NCI-H748 (cell line): ENCODE results near the gene ZSWIM4.
"Not testable (repeated sequence)": the region's sequence is repeated elsewhere in the genome, so short reads cannot be mapped to it uniquely, and the experiment has no call there.

Experiments used
- DNase-seq: peaks from one replicate; lab custom pipeline; 2025; ENCODE audit not compliant: unreplicated experiment; lab: John Stamatoyannopoulos, UW

ZSWIM4 gene

DNA sequence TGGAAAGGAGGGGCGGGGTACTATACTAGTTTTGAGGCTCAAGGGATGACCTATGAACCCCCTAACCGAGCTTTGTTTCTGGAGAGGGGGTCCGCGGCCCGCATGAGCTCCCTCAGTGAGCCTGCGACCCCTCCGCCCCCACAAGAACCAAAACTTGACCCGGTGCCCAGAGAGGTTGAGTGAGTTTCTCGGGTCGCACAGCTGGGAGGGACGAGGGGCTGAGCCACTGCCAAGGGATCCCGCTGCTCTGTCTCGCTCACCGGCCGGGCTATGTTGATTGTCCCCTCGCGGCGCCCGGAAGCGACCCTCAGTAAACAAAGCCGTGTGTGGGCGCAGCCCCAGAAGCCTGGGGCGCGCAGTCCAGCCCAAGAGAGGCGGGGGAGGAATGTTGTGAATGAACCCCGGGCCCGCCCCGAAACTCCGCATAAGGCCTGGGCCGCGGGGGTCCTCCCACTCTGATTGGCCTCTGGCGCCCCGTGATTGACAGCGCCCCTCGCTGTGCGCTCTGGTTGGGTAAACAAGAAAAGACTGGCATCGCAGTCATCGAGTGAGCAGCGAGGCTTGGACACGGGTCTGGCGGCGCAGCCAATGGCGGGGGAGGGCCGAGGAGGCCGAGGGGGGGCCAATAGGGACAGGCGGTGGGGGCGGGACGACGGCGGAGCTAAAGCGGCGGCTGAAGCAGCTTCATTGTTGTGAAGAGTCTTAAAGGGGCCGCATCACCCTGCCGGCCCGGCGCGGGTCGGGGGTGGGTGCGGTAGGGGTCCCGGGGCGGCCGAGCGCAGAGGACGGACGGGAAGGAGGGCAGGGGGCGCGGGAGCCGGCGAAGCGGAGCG is at the start of gene ZSWIM4:
ZSWIM4 (plus strand) TSS at position 687 of the 833 bp plus-strand sequence. CDS start 206 bp downstream, outside the sequence.
- DNase-seq, result peak; percentile 98

DNA sequence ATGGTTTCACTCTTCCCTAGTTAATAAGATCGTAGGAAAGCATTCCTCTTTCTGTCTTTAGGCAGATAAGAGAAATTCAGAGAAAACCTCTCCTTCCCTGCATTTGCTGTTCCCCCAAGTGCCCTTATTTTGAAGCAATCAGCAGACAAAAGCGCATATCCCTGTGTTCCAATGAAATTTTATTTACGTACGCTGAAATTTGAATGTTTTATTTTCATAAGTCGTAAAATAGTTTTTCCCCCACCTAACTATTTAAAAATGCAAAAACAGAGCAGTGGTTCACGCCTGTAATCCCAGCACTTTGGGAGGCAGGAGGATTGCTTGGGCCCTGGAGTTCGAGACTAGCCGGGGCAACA is 48.2 kb upstream of the ZSWIM4 start:
- no peak for DNase-seq

DNA sequence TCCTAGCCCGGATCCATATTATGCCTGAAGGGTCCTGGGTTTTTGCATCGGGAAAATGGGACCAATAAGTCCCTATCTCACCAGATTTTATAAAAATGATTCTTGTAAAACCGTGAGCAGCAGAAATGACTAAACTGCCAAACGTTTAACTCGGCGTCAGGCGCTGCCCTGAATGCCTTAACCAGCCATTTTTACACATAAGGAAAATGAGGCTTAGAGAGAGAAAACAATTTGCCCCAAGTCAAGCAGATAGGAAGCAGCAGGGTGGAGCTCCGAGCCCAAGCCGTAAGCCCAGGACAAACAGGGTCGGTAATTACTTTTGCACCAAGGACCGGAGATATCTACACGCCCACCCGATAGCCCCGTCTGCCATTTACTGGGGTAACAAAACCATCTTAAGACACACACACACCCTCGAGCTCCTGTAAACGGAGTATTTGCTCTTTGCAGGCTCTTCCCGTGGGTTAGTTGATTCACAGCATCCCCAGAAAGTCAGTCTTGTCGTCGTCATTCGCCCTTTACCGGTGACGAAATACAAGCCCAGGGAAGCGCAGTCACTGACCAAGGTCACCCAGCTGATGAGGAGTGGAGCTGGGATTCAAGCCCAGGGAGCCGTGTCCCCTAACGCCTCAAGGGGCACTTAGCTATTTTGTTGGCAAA is 46.9 kb upstream of the ZSWIM4 start:
- peak; percentile 51 for DNase-seq

DNA sequence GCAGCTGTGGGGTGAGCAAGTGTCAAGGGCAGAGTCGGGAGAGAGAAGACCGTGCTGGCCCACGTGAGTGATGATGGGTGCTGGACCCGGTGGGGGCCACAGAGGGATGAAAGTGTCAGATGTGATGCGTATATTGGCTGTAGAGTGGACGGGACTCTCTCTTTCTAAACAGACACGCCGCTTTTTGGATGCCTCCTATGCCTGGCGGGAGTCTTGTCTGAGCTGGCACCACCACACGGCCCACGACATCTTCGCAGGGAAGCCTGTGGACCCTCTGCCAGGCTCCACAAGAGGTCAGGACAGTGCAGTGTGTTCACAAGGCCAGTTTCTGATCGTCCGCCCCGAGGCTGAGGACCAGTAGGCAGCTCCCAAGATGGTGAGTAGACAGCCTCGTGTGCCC is 43.8 kb upstream of the ZSWIM4 start:
- no peak for DNase-seq

DNA sequence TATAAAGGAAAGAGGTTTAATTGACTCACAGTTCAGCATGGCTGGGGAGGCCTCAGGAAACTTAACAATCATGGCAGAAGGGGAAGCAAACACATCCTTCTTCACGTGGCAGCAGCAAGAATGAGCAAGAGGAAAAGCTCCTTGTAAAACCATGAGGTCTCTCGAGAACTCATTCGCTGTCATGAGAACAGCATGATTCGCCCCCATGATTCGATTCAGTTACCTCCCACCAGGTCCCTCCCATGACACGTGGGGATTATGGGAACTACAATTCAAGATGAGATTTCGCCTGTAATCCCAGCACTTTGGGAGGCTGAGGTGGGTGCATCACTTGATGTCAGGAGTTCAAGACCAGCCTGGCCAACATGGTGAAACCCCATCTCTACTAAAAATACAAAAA is 41.6 kb upstream of the ZSWIM4 start:
- not testable (repeated sequence) for DNase-seq

DNA sequence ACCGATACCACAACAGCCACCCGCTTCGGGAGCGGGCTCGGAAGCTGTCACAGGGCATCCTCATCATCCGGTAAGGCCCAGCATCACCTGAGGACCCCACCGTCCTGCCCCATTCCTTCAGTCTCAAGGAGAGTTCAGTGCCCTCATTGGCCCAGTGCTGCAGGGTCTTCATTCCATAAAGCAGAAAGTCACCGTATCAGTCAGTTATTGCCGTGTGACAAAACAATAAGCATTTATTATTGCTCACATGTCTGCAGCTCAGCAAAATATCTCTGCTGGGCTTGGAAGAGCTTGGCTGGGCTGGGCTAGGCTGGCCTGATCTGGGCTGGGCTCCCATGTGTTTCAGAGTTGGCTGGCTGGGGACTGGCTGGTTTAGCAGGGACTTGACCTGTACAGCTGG is 39.0 kb upstream of the ZSWIM4 start:
- DNase-seq, result no peak

DNA sequence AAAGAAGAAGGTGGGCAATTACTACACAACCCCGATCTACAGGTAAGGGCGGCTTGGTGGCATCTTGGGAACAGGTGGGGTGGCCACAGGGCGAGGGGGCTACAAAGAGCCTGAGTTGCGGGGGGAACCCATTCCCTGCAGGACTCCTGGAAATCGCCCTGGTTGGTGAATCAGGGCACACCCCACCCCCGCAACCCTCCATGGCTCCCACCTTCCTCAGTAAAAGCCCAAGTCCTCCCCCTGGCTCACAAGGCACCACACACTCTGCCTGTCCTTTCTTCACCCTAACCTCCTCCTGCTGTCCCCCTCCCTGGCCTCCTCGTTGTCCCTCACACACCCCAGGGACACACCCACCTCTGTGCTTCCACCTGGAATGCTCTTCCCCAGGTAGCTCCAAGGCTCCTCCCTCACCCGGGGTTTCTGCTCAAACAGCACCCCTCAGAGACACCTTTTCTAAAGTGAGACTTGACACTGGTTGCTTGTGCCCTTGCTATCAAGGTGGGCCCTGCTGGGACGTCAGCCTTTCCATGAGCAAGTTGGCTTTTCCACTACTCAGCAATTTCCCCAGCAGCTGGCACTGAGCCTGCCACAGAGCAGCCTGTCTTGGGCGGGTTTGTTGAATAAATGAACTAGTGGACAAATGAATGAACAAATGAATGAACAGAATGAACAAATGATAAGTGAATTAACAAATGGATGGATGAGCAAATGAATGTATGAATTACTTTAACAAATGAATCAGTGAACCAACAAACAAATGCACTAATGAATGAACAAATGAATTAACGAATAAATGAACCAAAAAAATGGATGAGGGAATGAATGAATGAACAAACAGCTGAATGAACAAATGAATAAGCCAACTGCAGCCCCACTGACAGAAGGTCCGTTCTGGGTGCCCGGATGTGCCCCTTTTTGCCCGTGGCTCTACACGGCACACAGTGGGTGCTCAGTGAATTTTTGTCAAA is 37.2 kb upstream of the ZSWIM4 start:
- DNase-seq, result no peak

DNA sequence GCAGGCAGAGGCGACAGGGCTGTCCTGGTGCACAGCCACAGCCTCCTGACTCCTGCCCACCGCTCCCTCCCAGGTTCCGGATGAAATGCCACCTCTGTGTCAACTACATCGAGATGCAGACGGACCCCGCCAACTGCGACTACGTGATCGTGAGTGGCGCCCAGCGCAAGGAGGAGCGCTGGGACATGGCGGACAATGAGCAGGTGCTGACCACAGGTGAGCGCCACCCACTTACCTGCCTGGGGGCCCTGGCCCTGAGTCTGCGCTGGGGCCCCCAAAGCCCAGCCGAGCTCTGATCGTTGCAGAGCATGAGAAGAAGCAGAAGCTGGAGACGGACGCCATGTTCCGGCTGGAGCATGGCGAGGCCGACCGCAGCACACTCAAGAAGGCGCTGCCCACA is 36.4 kb upstream of the ZSWIM4 start:
- no peak for DNase-seq

DNA sequence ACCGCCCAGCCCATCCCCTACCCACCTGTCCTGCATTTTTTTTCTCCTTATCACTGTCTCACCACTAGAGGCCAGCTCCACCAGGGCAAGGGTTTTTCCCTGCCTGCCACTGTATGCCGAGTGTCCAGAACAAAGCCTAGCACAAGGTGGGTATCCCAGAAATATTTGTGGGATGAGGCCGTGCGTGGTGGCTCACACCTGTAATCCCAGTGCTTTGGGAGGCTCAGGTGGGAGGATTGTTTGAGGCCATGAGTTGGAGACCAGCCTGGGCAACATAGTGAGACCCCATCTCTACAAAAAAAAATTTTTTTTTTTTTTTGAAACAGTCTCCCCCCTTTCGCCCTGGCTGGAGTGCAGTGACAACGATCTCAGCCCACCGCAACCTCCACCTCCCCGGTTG is 33.8 kb upstream of the ZSWIM4 start:
- no peak for DNase-seq

DNA sequence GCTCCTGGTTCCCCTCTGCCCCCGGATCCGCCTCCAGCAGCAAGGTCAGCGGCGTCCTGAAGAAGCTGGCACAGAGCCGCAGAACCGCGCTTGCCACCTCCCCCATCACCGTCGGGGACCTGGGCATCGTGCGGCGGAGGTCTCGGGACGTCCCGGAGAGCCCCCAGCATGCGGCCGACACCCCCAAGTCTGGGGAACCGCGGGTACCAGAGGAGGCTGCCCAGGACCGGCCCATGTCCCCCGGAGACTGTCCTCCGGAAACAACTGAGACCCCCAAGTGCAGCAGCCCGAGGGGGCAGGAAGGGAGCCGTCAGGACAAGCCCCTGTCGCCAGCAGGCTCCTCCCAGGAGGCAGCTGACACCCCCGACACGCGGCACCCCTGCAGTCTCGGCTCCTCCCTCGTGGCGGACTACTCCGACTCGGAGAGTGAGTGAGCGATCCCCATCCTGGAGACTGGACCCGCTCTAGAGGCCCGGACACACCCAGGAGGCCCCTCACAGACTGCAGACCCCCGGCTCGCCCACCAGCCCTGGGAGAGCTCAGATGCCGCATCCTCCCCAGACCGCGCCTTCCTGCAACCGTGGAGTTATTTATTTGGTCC is 32.5 kb upstream of the ZSWIM4 start:
- no peak for DNase-seq

DNA sequence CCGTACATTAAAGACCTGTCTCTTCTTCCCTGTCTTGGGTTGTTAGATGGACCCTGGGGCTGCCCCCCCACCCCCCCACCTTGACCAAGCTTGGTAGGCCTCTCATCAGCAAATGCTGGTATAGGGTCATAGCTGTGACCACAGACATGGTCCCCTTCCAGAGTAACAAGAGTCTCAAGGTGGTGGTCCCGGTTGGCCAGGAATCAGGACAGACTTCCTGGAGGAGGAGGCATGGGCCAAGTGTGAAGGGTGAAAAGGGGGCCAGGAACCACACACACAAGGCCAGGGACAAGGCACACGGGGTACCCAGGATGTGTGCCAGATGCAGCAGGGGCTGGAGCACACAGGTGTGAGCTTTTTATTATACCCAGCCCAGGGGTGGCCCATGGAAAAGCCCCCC is 32.0 kb upstream of the ZSWIM4 start:
- DNase-seq, result no peak

DNA sequence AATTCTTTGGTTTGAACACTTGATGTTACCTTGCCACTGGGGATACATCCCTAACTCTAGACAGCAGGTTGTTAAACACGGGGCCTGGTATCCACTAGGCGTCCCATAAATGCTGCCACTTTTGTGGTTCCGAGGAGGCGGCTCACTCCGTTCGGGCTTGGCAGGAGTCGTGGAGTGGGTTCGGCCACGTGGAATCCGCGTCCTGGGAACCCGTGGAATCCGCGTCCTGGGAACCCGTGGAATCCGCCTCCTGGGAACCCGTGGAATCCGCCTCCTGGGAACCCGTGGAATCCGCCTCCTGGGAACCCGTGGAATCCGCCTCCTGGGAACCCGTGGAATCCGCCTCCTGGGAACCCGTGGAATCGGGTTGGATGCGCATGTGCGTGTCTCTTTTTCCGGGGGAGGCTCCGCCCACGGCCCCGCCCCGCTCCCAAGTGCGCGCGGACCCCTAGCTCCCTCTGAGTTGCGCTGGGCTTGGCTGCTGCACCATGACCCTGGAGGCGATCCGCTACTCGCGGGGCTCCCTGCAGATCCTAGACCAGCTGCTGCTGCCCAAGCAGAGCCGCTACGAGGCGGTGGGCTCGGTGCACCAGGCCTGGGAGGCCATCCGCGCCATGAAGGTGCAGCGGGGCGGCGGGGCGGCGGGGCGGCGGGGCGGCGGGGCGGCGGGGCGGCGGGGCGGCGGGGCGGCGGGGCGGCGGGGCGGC is 31.0 kb upstream of the ZSWIM4 start, which contains the start of gene MRI1:
MRI1 (plus strand) TSS at position 422 of the 707 bp plus-strand sequence; CDS start at position 489, 67 bp downstream.
- peak; percentile 65 for DNase-seq

DNA sequence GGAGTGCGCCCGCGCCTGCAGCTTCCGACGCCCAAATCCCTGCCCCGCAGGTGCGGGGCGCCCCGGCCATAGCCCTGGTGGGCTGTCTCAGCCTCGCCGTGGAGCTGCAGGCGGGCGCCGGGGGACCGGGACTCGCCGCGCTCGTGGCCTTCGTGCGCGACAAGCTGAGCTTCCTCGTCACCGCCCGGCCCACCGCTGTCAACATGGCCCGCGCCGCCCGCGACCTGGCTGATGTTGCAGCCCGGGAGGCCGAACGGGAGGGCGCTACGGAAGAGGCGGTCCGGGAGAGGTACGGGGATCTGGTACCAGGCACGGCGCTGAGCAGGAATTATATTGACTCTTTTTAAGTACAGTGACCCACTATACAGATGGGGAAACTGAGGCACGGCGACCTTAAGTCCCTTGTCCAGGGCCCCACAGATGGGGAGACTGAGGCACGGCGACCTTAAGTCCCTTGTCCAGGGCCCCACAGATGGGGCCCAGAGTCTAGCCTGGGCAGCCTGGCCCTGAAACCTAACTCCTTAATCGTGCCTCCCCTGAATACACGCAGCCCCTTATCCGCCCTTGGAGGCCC is 30.3 kb upstream of the ZSWIM4 start:
- DNase-seq, result peak; percentile 25

DNA sequence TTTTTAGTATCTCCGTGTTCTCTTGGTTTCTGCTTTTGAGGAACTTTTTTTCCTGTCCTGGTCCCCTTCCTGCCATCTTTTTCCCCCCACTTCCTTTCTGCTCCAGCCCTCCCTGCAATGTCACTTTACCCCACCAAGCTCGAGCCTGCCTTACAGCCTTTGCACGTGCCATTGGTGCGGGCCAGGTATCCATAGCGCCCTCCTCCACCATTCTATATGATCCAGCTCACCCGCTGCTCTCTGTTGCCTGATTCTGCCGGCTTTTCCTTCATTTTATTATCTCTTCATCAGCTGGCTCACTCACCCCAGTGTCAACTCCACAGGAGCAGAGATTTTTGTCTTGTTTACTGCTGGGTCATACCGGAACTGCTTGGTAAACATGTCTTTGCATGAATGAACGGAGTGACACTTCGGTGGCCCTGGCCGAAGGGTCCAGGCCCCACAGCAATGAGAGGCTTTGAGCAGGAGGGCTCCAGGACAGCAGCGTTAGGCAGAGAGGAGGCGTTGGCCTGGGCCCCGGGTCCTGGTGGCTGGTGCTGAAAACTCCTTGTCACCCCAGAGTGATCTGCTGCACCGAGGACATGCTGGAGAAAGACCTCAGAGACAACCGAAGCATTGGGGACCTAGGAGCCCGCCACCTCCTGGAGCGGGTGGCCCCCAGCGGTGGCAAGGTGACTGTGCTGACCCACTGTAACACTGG is 29.7 kb upstream of the ZSWIM4 start:
- no peak for DNase-seq

DNA sequence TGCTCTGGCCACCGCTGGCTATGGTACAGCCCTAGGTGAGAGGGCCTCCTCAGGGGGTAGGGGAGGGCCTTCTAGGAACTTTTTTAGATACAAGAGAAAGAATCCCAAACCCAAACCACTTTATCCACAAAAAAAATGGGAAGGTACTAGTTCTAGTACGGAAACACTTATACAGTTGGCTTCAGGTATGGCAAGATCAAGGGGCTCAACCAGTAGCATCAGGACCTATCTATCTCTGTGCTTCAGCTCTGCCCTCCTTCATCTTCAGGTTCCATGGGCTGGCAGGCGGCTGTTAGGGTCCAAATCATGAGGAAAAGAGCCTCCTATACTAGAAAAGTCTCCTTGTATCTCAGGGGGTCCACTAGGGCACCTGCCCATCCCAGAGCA is 29.2 kb upstream of the ZSWIM4 start:
- no peak for DNase-seq

DNA sequence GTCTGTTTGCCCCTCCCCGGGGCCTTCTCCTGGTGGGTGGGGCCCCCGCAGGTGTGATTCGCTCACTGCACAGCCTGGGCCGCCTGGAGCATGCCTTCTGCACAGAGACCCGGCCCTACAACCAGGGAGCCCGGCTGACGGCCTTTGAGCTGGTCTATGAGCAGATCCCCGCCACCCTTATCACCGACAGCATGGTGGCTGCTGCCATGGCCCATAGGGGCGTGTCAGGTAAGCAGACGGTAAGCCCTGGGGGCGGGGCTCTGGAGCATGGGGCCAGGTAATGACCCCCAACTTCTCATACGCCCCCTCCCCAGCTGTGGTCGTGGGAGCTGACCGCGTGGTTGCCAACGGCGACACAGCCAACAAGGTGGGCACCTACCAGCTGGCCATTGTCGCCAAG is 26.7 kb upstream of the ZSWIM4 start:
- DNase-seq, result no peak

DNA sequence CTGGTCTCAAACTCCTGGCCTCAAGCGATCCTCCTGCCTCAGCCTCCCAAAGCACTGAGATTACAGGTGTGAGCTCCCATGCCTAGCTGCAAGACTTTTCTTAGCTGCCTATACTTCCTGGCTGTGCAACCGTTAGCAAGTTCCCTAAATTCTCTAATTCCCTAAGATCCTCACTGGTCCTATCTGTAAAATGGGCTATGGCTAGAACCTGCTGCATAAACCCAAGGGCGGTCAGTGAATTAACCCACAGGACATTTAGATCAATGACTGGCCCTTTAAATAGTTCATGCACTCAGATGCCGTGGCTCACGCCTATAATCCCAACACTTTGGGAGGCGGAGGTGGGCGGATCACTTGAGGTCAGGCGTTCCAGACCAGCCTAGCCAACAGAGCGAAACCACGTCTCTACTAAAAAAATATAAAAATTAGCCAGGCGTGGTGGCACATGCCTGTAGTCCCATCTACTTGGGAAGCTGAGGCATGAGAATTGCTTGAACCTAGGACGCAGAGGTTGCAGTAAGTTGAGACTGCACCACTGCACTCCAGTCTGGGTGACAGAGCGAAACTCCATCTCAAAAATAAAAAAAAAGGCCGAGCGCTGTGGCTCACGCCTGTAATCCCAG is 25.1 kb upstream of the ZSWIM4 start:
- no peak for DNase-seq

DNA sequence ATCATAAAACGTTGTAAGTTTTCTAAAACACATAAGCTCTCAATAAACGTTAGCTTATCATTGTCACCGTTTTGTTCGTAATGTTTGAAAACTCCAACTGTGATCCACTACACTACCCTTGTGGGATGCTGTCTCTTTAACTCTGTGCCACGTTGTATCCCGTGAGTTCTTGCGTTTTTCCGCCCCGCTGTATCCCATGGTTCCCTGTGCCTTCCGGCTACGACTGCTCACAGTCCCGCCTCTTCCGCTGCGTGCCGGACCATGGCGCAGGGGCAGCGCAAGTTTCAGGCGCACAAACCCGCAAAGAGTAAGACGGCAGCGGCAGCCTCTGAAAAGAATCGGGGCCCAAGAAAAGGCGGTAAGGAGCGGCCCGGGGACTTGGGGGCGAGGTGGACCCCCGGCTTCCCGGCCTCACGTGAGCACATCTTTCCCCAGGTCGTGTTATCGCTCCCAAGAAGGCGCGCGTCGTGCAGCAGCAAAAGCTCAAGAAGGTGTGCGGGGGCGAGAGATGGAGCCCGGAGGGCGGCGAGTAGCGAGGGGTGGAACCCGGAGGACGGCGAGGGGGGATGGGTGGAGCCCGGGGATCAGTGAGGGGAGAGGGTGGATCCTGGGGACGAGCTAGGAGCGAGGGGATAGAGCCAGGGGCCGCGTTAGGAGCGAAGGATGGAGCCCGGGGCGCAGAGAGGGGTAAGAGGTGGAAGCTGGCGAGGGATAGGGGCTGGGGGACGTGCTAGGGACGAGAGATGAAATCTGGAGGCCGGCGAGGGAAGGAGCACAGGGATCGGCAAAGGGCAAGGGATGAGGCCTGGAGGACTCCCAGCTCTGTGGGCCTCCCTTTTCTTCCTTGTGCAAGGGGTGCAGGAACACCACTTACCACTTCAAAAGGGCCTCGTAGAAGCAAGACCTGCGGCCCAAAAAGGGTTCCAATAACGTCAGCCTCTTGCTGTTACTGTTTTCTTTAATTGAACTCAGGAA is 20.7 kb upstream of the ZSWIM4 start, which contains the start of gene C19orf53:
C19orf53 (plus strand) TSS at position 240 of the 975 bp plus-strand sequence; CDS start at position 262, 22 bp downstream.
- DNase-seq, result peak; percentile 83
